Hematopoietic multipotent progenitor cell treated with erythropoietin and hydrocortisone succinate and interleukin-3 and kit ligand, for 17 days (in vitro differentiated cells): ENCODE results near the gene SMIM8.

ENCODE experiments used
- DNase-seq: peaks from one replicate; pipeline ENCODE4 v3.0.0-alpha.2; 2015; ENCODE audit warnings: low spot score

Gene SMIM8

GRCh38 chr6:87334683-87335082 is 12.3 kb downstream of the SMIM8 start:
- no peak for DNase-seq

GRCh38 chr6:87336367-87336766 is 14.0 kb downstream of the SMIM8 start:
- DNase-seq = no peak

GRCh38 chr6:87340230-87340629 is 17.8 kb downstream of the SMIM8 start:
- DNase-seq = no peak

GRCh38 chr6:87341158-87341557 is 18.8 kb downstream of the SMIM8 start:
- no peak for DNase-seq

- no peak for DNase-seq
Measured at GRCh38 chr6:87341899-87342298, 19.5 kb downstream of the SMIM8 start.

- DNase-seq = no peak
Measured at GRCh38 chr6:87342829-87343228, 20.4 kb downstream of the SMIM8 start.

- DNase-seq = no peak
Measured at GRCh38 chr6:87344731-87345130, 22.3 kb downstream of the SMIM8 start, which contains the start of gene C6orf163. TSS of gene C6orf163 (plus strand) at chr6:87344813. CDS start at chr6:87345100, 287 bp downstream.

GRCh38 chr6:87346700-87347099 is 24.3 kb downstream of the SMIM8 start:
- no peak for DNase-seq

- DNase-seq = no peak
Measured at GRCh38 chr6:87349896-87350295, 27.5 kb downstream of the SMIM8 start.

- no peak for DNase-seq
Measured at GRCh38 chr6:87350516-87350915, 28.1 kb downstream of the SMIM8 start.

GRCh38 chr6:87351583-87351982 is 29.2 kb downstream of the SMIM8 start:
- no peak for DNase-seq

GRCh38 chr6:87356181-87356580 is 33.8 kb downstream of the SMIM8 start:
- no peak for DNase-seq

- no peak for DNase-seq
Measured at GRCh38 chr6:87357479-87358196, 35.2 kb downstream of the SMIM8 start.

- peak; percentile 24 for DNase-seq
Measured at GRCh38 chr6:87364602-87365252, 42.3 kb downstream of the SMIM8 start.

- no peak for DNase-seq
Measured at GRCh38 chr6:87366072-87366827, 43.9 kb downstream of the SMIM8 start.

- DNase-seq = no peak
Measured at GRCh38 chr6:87366899-87367298, 44.5 kb downstream of the SMIM8 start.

- no peak for DNase-seq
Measured at GRCh38 chr6:87373377-87373776, 51.0 kb downstream of the SMIM8 start.

- DNase-seq = no peak
Measured at GRCh38 chr6:87375315-87375714, 52.9 kb downstream of the SMIM8 start.

GRCh38 chr6:87376643-87377042 is 54.3 kb downstream of the SMIM8 start:
- no peak for DNase-seq

- DNase-seq = no peak
Measured at GRCh38 chr6:87378947-87379346, 56.6 kb downstream of the SMIM8 start.

- no peak for DNase-seq
Measured at GRCh38 chr6:87382861-87383260, 60.5 kb downstream of the SMIM8 start.

- no peak for DNase-seq
Measured at GRCh38 chr6:87384038-87384437, 61.6 kb downstream of the SMIM8 start.

GRCh38 chr6:87384449-87384848 is 62.1 kb downstream of the SMIM8 start:
- no peak for DNase-seq
